PFSK-1 (cell line): ENCODE measurements around the gene EPB41L4B.

Experiments
- FOXP2 ChIP-seq: optimal IDR thresholded peaks from 2 replicates; pipeline ENCODE3; 2011; ENCODE audit warnings: borderline replicate concordance, control low read depth, inconsistent platforms; ENCODE audit not compliant: insufficient read depth; ENCODE audit errors: extremely low read length, extremely low read depth
- POLR2AphosphoS5 ChIP-seq: IDR thresholded peaks from 2 replicates; pipeline ENCODE4 v1.6.1; 2012; ENCODE audit warnings: low read depth, mild to moderate bottlenecking, control low read depth, low read length, moderate library complexity
- SIN3A ChIP-seq: IDR thresholded peaks from 2 replicates; pipeline ENCODE4 v1.6.1; 2012; ENCODE audit warnings: mild to moderate bottlenecking, low read length, moderate library complexity, borderline replicate concordance; ENCODE audit not compliant: insufficient read depth
- TAF1 ChIP-seq: IDR thresholded peaks from 2 replicates; pipeline ENCODE4 v1.6.1; 2012; ENCODE audit warnings: low read length, control low read depth, borderline replicate concordance; ENCODE audit not compliant: insufficient read depth
- TF ChIP-seq, protein P1 (sequence below), 2 experiments: IDR thresholded peaks; 2 replicates each; pipeline versions ENCODE4 v1.6.1 to v1.8.0; 2011 to 2012; ENCODE audit warnings: low read depth in 2 of 2, low read length in 2 of 2, control low read depth in 1 of 2, inconsistent platforms in 1 of 2, mild to moderate bottlenecking in 1 of 2, moderate library complexity in 1 of 2; ENCODE audit not compliant: insufficient read depth in 1 of 2

EPB41L4B gene

DNA sequence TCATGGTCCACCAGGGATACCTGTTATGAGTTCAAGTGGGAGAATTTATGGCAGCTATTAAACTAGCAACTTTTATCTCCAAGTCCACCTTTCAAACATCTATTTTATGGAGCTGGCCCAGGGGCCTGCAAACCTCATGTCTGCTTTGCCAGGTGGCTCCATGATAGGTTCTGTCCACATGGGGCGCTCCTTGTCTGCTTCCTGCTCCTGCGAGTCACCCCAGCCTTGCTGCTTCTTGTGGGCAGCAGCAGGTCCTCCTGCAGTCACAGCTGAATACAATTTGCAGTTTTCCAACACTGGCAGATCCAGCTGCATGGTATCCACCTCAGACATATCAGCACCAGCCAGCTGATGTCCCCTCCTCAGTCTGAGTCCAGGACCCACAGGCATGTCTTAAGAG is 114.2 kb downstream of the EPB41L4B start:
- TF ChIP-seq FOXP2 (no peak), SIN3A (no peak), TAF1 (no peak), POLR2AphosphoS5 (no peak)
- TF ChIP-seq, protein P1, sequence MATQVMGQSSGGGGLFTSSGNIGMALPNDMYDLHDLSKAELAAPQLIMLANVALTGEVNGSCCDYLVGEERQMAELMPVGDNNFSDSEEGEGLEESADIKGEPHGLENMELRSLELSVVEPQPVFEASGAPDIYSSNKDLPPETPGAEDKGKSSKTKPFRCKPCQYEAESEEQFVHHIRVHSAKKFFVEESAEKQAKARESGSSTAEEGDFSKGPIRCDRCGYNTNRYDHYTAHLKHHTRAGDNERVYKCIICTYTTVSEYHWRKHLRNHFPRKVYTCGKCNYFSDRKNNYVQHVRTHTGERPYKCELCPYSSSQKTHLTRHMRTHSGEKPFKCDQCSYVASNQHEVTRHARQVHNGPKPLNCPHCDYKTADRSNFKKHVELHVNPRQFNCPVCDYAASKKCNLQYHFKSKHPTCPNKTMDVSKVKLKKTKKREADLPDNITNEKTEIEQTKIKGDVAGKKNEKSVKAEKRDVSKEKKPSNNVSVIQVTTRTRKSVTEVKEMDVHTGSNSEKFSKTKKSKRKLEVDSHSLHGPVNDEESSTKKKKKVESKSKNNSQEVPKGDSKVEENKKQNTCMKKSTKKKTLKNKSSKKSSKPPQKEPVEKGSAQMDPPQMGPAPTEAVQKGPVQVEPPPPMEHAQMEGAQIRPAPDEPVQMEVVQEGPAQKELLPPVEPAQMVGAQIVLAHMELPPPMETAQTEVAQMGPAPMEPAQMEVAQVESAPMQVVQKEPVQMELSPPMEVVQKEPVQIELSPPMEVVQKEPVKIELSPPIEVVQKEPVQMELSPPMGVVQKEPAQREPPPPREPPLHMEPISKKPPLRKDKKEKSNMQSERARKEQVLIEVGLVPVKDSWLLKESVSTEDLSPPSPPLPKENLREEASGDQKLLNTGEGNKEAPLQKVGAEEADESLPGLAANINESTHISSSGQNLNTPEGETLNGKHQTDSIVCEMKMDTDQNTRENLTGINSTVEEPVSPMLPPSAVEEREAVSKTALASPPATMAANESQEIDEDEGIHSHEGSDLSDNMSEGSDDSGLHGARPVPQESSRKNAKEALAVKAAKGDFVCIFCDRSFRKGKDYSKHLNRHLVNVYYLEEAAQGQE (IDR thresholded peaks at IDR 0.05; ENCODE audit: insufficient read depth in 1 of 2, low read depth in 2 of 2, low read length in 2 of 2), result no peak

DNA sequence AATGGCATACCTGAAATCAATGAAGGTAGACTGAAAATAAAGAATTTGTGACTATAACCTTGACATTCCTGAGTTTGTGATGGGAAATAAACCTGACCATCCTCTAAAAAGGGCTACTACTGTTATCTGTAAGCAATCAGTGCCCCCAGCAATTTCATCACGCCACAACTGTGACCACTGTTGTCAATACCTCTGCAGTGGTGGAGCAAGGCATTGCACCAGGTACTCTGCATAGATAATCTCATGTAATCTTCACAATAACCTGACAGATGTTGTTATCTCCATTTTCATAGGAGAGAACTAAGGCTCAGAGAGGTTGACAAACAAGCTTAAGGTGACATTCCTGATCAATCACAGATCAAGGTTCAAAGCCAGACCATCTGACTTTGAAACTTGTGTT is 115.3 kb downstream of the EPB41L4B start:
- TF ChIP-seq FOXP2 (no peak), POLR2AphosphoS5 (no peak), SIN3A (no peak), TAF1 (no peak)
- TF ChIP-seq, protein P1 (IDR thresholded peaks at IDR 0.05; ENCODE audit: insufficient read depth in 1 of 2, low read depth in 2 of 2, low read length in 2 of 2), result no peak

DNA sequence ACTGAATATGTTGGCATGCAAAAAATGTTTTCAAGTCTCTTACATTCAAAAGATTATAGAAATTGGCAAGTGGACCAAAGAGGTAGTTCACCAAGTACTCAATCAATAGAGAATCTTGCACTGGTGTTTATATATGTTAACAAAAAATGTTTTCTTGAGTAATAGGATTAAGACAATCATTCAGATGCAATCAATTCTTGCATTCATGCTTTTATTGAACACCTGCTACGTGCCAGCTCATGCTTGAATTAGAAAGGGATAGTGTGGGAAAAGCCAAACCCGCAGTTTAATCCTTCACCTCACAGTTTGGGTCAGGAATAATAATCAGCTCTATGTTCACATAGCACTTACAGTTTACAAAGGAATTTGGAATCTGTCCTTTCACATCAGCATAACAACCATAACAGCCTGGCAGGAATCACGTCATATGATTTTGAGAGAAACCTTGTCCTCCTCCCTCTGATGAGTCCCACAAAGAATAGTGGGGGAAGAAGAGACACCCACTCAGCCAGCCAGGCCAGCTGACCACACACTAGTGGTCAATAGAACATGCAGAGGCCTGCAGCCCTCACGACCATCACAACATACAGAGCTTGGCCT is 117.0 kb downstream of the EPB41L4B start:
- TF ChIP-seq FOXP2, result no peak
- TF ChIP-seq, protein P1 (IDR thresholded peaks at IDR 0.05; ENCODE audit: insufficient read depth in 1 of 2, low read depth in 2 of 2, low read length in 2 of 2), result no peak
- no peak for TF ChIP-seq TAF1
- TF ChIP-seq SIN3A, result no peak
- TF ChIP-seq POLR2AphosphoS5, result no peak

DNA sequence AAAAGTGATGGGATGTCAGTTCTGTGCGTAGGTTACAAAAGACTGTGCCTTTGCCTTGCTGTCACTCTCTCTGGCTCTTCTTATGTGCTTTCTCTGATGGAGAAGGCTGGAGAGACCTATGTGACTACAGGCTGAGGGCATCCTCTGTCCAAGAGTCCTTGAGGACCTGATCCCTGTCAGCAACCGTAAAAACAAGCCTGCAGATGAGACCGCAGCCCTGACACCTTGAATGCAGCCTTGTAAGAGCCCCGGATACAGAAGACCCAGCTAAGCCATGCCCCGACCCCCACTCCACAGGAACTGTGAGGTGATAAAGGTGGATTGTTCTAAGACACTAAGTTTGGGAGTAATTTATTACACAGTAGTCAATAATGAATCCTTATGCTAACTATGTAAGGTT is 121.2 kb downstream of the EPB41L4B start:
- TF ChIP-seq SIN3A (no peak), FOXP2 (no peak), POLR2AphosphoS5 (no peak), TAF1 (no peak)
- TF ChIP-seq, protein P1 (IDR thresholded peaks at IDR 0.05; ENCODE audit: insufficient read depth in 1 of 2, low read depth in 2 of 2, low read length in 2 of 2), result no peak
